Measurements from ENCODE around the gene SCCPDH. TPM values are rescaled to one million over a fixed set of nuclear protein-coding genes. Genes with fewer than 3 reads are reported as not detected.
"Not testable (repeated sequence)": the region's sequence is repeated elsewhere in the genome, so short reads cannot be mapped to it uniquely, and the experiment has no call there.

Gene SCCPDH
- total and polyA plus RNA-seq, 4 donors: 52.1 to 84.3 (median 78.5) TPM

DNA sequence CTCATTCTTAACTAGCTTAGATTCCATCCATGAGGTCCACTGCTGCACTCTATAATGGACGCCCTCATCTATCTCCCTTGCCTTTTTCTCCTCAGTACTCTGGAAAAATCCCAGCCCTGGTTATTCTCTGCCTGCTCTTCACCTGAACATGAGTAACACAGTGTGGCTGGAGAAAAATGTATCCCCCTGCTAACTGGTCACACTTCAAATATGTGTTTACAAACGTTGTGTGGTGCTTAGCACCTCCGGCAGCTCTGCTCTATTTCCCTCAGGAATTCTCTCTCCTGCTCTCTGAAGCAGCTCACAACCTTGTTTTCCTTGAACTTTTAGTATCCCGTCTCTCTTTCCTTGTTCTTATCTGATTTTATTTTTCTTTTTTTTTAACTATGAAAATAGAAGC is 4.1 kb downstream of the SCCPDH start:
- 90% methylated on average over 4 of the region's 4 CpGs for WGBS
- H3K9ac ChIP-seq (ENCODE audit: low read depth in 1 of 2, low read length in 2 of 2): no peak overlapping the region
- TF ChIP-seq ATF3 (IDR thresholded peaks at IDR 0.05) (no peak), FOXA1 (IDR thresholded peaks at IDR 0.05) (no peak), YY1 (IDR thresholded peaks at IDR 0.05) (no peak), FOXA2 (IDR thresholded peaks at IDR 0.05) (no peak), REST (IDR thresholded peaks at IDR 0.05) (no peak), CTCF (IDR thresholded peaks at IDR 0.05; ENCODE audit: low read depth, low read length, missing input control) (no peak), GABPA (IDR thresholded peaks at IDR 0.05 in 1 of 2, conservative IDR thresholded peaks at IDR 0.05 in 1 of 2) (no peak), HNF4G (IDR thresholded peaks at IDR 0.05) (no peak), NR2F2 (IDR thresholded peaks at IDR 0.05) (no peak), SP1 (IDR thresholded peaks at IDR 0.05) (no peak), TAF1 (conservative IDR thresholded peaks at IDR 0.05) (no peak), RXRA (IDR thresholded peaks at IDR 0.05) (no peak), RAD21 (IDR thresholded peaks at IDR 0.05) (no peak)
- TF ChIP-seq, protein P1, sequence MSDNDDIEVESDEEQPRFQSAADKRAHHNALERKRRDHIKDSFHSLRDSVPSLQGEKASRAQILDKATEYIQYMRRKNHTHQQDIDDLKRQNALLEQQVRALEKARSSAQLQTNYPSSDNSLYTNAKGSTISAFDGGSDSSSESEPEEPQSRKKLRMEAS (IDR thresholded peaks at IDR 0.05): no peak
- TF ChIP-seq, protein P2, sequence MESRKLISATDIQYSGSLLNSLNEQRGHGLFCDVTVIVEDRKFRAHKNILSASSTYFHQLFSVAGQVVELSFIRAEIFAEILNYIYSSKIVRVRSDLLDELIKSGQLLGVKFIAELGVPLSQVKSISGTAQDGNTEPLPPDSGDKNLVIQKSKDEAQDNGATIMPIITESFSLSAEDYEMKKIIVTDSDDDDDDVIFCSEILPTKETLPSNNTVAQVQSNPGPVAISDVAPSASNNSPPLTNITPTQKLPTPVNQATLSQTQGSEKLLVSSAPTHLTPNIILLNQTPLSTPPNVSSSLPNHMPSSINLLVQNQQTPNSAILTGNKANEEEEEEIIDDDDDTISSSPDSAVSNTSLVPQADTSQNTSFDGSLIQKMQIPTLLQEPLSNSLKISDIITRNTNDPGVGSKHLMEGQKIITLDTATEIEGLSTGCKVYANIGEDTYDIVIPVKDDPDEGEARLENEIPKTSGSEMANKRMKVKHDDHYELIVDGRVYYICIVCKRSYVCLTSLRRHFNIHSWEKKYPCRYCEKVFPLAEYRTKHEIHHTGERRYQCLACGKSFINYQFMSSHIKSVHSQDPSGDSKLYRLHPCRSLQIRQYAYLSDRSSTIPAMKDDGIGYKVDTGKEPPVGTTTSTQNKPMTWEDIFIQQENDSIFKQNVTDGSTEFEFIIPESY (IDR thresholded peaks at IDR 0.05): no peak
- peaks cover 4 to 31% (median 23%) of the 10 kb centered on the region in 4 donors for H3K36me3 ChIP-seq (ENCODE audit: control insufficient read depth in 4 of 4, insufficient read depth in 3 of 4, low read depth in 1 of 4, low read length in 3 of 4)
- no peaks in the 10 kb centered on the region for H3K9me3 ChIP-seq (ENCODE audit: control insufficient read depth in 4 of 4, low read length in 3 of 4)
- DNase-seq (ENCODE audit: low spot score): no peak
- H3K4me3 ChIP-seq (ENCODE audit: low read depth in 1 of 3, low read length in 3 of 3): no peak overlapping the region
- no peak overlapping the region for H3K27ac ChIP-seq (ENCODE audit: low read depth in 1 of 2, low read length in 2 of 2)
- no peaks in the 10 kb centered on the region for H3K27me3 ChIP-seq (ENCODE audit: control insufficient read depth in 4 of 4, insufficient read depth in 4 of 4, low read length in 3 of 4)
- peaks cover 2 to 30% (median 27%) of the 10 kb centered on the region in 4 donors for H3K4me1 ChIP-seq (ENCODE audit: control insufficient read depth in 4 of 4, insufficient read depth in 4 of 4, low read length in 3 of 4)

DNA sequence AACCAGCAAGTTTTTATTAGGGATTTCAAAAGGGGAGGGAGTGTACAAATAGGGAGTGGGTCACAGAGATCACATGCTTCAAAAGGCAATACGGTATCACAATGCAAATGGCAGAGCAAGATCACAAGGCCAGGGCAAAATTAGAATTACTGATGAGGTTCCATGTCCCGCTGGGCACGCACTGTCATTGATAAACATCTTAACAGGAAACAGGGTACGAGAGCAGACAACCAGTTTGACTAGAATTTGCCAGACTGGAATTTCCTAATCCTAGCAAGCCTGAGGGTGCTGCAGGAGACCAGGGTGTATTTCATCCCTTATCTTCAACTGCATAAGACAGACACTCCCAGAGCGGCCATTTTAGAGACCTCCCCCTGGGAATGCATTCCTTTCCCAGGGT is 4.8 kb downstream of the SCCPDH start:
- not testable (repeated sequence) for DNase-seq (ENCODE audit: low spot score); H3K4me3 ChIP-seq (ENCODE audit: low read depth in 1 of 3, low read length in 3 of 3); H3K27ac ChIP-seq (ENCODE audit: low read depth in 1 of 2, low read length in 2 of 2); H3K9me3 ChIP-seq (ENCODE audit: control insufficient read depth in 4 of 4, low read length in 3 of 4); H3K27me3 ChIP-seq (ENCODE audit: control insufficient read depth in 4 of 4, insufficient read depth in 4 of 4, low read length in 3 of 4); H3K9ac ChIP-seq (ENCODE audit: low read depth in 1 of 2, low read length in 2 of 2)
- Histone ChIP-seq H3K4me1 (ENCODE audit: control insufficient read depth in 4 of 4, insufficient read depth in 4 of 4, low read length in 3 of 4) (peaks cover 0 to 24% (median 23%) of the 10 kb centered on the region in 4 donors), H3K36me3 (ENCODE audit: control insufficient read depth in 4 of 4, insufficient read depth in 3 of 4, low read depth in 1 of 4, low read length in 3 of 4) (peaks cover 4 to 38% (median 25%) of the 10 kb centered on the region in 4 donors)
- 93% methylated on average over 5 of the region's 5 CpGs for WGBS

Measured in liver (tissue), 9 donors.